AG09309 (cell line): ENCODE results near the gene ADAM8.

Experiments used
- DNase-seq: peaks from one replicate; pipeline ENCODE4 v3.0.0-alpha.2; 2010; ENCODE audit warnings: low read depth
- H3K4me3 ChIP-seq: 2 replicates; pipeline ENCODE4 v1.5.1; 2011; ENCODE audit warnings: mild to moderate bottlenecking, low read depth, low read length, moderate library complexity; ENCODE audit not compliant: control insufficient read depth
- TF ChIP-seq, protein P1 (sequence below): IDR thresholded peaks from 2 replicates; pipeline ENCODE4 v1.5.1; 2011; ENCODE audit warnings: mild to moderate bottlenecking, low read depth, low read length, inconsistent platforms; ENCODE audit not compliant: insufficient read depth, control insufficient read depth; ENCODE audit errors: missing control alignments

ADAM8 gene

DNA sequence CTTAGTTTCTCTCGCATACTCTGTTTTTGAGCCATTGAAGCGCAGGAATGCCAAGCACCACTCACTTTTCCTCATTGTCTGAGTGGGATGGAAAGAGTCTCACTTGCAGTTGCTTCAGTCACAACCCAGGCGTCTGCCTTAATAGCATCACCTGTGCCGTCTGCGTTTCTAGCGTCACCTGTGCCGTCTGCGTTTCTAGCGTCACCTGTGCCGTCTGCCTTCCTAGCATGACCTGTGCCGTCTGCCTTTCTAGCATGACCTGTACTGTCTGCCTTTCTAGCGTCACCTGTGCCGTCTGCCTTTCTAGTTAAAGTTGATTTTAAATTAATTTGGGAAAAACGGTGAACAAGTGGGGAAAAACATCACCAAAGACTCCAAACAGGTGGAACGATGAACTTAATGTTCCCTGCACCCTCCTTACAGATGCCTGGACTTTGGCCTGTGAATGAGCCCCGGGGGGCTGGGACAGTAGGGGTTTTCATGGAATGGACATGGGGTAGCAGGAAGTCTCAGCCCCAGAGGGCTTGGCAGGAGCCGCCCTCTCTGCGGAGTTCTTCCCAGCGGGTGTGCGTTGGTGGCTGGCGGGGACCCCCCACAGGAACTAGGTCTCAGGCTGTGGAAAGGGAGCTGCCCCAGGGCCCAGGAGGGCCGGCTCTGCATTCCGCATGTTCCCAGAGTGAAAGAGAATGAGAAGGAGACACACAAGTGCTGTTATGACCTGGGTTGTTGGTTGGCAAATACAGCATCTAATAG, 35.5 kb upstream of the ADAM8 start:
- no peak for DNase-seq
- H3K4me3 ChIP-seq = no peak overlapping the region
- TF ChIP-seq, protein P1, sequence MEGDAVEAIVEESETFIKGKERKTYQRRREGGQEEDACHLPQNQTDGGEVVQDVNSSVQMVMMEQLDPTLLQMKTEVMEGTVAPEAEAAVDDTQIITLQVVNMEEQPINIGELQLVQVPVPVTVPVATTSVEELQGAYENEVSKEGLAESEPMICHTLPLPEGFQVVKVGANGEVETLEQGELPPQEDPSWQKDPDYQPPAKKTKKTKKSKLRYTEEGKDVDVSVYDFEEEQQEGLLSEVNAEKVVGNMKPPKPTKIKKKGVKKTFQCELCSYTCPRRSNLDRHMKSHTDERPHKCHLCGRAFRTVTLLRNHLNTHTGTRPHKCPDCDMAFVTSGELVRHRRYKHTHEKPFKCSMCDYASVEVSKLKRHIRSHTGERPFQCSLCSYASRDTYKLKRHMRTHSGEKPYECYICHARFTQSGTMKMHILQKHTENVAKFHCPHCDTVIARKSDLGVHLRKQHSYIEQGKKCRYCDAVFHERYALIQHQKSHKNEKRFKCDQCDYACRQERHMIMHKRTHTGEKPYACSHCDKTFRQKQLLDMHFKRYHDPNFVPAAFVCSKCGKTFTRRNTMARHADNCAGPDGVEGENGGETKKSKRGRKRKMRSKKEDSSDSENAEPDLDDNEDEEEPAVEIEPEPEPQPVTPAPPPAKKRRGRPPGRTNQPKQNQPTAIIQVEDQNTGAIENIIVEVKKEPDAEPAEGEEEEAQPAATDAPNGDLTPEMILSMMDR = no peak

DNA sequence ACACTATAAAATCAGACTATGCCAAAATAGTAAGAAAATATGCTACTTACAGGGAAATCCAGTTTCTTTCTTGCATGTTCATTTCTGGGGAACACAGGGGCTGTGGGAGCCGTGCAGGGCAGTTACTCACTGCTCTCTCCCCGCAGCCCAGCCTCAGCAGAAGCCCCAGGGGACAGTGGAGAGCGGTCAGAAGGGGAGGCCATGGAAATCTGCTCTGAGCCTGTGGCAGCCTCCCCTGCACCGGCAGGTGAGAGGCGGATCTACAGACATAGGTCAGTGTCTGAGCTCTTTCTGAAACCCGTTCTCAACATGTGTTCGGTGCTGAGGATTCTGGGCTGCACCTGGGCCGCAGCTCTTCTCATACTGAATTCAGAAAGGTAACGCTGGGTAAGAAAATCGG, 34.9 kb upstream of the ADAM8 start:
- no peak for DNase-seq
- TF ChIP-seq, protein P1 = no peak
- no peak overlapping the region for H3K4me3 ChIP-seq

DNA sequence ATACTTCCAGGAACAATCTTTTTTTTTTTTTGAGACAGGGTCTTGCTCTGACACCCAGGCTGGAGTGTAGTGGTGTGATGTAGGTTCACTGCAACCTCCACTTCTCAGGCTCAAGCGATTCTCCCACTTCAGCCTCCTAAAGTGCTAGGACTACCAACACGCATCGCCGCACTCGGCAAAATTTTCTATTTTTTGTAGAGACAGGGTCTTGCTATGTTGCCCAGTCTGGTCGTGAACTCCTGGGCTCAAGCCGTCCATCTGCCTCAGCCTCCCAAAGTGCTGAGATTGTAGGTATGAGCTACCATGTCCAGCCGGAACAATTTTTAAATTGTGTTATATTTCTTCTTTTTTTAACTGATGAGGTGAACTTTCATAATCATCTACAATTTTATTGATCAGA, 34.1 kb upstream of the ADAM8 start:
- H3K4me3 ChIP-seq = no peak overlapping the region
- DNase-seq = no peak
- TF ChIP-seq, protein P1 = no peak

DNA sequence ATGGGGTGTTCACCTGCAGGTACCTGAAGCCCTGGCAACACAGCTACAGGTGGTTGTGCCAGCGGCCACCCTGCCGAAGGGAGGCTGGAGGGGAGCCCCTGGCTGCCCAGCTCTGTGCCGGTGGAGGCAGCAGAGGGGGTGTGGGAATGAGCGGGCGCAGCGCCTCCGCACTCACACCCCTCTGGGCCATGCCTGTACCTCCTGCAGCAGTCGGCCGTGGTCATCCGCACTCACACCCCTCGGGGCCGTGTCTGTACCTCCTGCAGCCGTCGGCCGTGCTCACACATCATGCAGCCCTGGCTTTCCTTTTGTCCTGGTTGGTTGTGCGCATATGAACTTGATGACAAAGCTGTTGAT, 33.7 kb upstream of the ADAM8 start:
- no peak overlapping the region for H3K4me3 ChIP-seq
- TF ChIP-seq, protein P1 = no peak
- DNase-seq = no peak

DNA sequence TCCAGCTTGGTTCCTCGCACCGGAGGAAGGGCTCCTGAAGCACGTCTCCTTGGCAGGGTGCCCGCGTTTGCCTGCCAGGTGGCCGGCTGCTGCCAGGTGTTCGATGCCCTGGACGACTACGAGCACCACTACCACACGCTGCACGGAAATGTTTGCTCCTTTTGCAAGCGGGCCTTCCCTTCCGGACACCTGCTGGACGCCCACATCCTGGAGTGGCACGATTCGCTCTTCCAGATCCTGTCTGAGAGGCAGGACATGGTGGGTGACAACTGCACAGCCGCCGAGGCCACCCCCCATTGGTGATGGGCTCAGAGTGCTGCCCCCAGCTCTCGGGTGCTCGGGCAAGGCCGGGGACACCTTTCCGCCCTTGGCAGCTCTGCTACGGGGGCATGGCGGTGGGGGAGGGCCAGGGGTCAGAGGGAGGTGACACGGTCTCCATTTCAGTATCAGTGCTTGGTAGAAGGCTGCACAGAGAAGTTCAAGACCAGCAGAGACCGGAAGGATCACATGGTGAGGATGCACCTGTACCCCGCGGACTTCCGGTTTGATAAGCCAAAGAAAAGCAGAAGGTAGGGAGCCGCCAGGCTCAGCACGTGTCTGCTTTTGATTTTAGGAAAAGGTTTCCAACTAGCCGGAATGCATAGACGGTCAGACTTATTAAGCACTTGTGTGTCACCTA, 33.2 kb upstream of the ADAM8 start:
- no peak for DNase-seq
- no peak overlapping the region for H3K4me3 ChIP-seq
- TF ChIP-seq, protein P1 = no peak

DNA sequence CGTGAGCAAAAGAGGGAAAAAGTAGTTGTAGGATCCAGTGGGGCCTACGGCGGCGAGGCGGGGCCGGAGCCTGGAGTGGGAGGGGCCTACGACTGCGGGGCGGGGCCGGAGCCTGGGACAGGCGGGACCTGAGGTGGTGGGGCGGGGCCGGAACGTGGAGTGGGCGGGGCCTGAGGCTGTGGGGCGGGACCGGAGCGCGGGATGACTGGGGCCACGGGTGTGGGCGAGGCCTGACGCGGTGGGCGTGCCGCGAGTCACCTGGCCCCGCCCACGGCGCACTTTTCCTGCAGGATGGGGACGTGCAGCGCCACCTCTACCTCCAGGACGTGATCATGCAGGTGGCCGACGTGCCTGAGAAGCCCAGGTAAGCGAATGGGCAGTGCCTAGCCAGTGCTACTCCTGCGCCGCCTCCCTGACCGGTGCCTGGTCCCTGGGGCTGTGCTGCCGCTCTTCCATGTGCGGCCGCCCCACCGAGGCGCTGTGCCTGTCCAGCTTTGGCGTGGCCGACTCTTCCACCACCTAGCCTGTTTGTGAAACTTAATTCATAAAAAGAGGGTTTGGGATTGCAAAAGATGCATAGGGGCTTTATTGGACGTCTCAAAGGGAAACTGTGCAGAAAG, 32.5 kb upstream of the ADAM8 start:
- peak overlapping the region; percentile 89 for H3K4me3 ChIP-seq
- DNase-seq = no peak
- TF ChIP-seq, protein P1 = no peak
